Activated naive CD4-positive, alpha-beta T cell treated with anti-CD3 and anti-CD28 coated beads for 36 hours (primary cell): ENCODE results near the gene VSTM2L. TPM values are rescaled to one million over a fixed set of nuclear protein-coding genes. Genes with fewer than 3 reads are reported as not detected.

Experiments used
- CTCF ChIA-PET: fragments of 350-600 bp; sonication (Branson Sonifier 250); formaldehyde crosslinking; loops from one replicate; lab custom pipeline; 2021; ENCODE audit warnings: antibody characterized with exemption; lab: Charles Lee
- DNase-seq: peaks from one replicate; pipeline ENCODE4 v3.0.0-alpha.2; 2020
- H3K27ac Mint-ChIP-seq: one replicate; pipeline ENCODE4 v1.8.0; 2021; ENCODE audit warnings: mild to moderate bottlenecking, mixed read lengths
- H3K27me3 Mint-ChIP-seq: one replicate; pipeline ENCODE4 v1.8.0; 2021; ENCODE audit warnings: low read depth, mixed read lengths
- H3K36me3 Mint-ChIP-seq: one replicate; pipeline ENCODE4 v1.8.0; 2021; ENCODE audit warnings: low read depth, mixed read lengths
- H3K4me1 Mint-ChIP-seq: one replicate; pipeline ENCODE4 v1.8.0; 2021; ENCODE audit warnings: low read depth, mixed read lengths
- H3K4me3 Mint-ChIP-seq: one replicate; pipeline ENCODE4 v1.8.0; 2021; ENCODE audit warnings: mild to moderate bottlenecking, moderate library complexity, mixed read lengths
- H3K9me3 Mint-ChIP-seq: one replicate; pipeline ENCODE4 v1.8.0; 2021; ENCODE audit warnings: mixed read lengths
- intact Hi-C: fragments of 100-400 bp; cut with micrococcal nuclease; formaldehyde crosslinking; loops from one replicate; pipeline ENCODE4 v1.15.1; 2023
- total RNA-seq, 2 experiments: library from RNA; stranded (reverse); gene quantifications; one replicate each; pipeline ENCODE4 v1.2.3, GENCODE V29; 2021

The VSTM2L gene
- total RNA-seq, 2 experiments from 2014 or later = not detected

GRCh38 chr20:37896932-37897548 is 5.9 kb upstream of the VSTM2L start:
- peaks cover 29% of the 10 kb centered on the region for H3K27me3 Mint-ChIP-seq
- CTCF ChIA-PET = interaction anchor here (1.4 kb wide), 1 partner anchor 13 kb away, joined by 3 read pairs; no protein-coding TSS in a partner anchor
- H3K4me3 Mint-ChIP-seq = no peak overlapping the region
- peaks cover 4% of the 10 kb centered on the region for H3K4me1 Mint-ChIP-seq
- no peaks in the 10 kb centered on the region for H3K36me3 Mint-ChIP-seq
- DNase-seq = no peak
- intact Hi-C loops = loop anchor here (5.0 kb wide), 1 partner anchor 245 kb away; no protein-coding TSS in a partner anchor
- H3K27ac Mint-ChIP-seq = no peak overlapping the region
- H3K9me3 Mint-ChIP-seq = no peaks in the 10 kb centered on the region

DNA sequence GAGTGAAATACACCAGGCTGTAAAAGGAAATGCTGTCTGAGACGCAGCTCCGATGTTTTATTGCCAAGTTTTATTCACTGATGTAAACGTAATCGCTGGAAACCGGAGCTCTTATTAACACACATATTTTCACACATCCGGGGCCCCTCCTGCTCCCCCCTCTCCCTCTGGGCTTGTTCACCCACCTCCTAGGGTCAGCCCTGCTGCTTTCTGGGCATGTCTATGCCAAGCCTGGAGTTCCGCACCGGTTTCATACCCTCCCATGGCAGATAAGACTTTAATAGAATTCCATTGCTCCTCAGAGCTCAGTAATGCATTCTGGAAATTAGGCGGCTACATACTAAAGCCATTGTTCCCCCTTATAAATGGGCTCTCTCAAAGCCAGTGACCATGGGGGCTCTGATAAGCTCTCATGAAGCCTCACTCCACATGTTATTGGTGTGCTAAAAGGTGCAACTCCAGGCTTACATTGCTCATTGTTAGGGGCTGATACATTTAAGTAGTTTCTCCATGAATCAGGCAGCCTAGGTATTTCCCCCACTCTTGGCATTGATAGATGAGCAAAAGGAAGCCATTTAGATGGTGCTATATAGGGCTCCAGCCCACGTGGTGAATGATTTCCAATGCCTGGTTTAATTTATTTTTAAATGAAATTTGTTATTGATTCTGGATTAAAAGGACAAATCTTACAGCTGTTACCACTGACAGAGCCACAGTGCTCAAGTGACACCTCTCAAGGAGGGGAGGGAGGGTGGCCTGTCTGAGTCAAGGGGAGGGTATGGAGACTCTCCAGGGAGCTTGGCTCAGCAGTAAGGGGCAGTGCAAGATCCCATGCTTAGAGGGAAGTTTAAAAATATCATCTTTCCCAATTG is 4.5 kb upstream of the VSTM2L start:
- H3K36me3 Mint-ChIP-seq = no peaks in the 10 kb centered on the region
- H3K4me1 Mint-ChIP-seq = peaks cover 8% of the 10 kb centered on the region
- CTCF ChIA-PET = interaction anchor here (1.4 to 1.6 kb wide), 2 partner anchors 12 to 323 kb away, joined by 3 to 4 read pairs; no protein-coding TSS in a partner anchor
- no peaks in the 10 kb centered on the region for H3K9me3 Mint-ChIP-seq
- peak; percentile 47 for DNase-seq
- no peak overlapping the region for H3K4me3 Mint-ChIP-seq
- peaks cover 34% of the 10 kb centered on the region for H3K27me3 Mint-ChIP-seq
- H3K27ac Mint-ChIP-seq = no peak overlapping the region
- intact Hi-C loops = loop anchor here (5.0 kb wide), 1 partner anchor 246 kb away; no protein-coding TSS in a partner anchor

- Mint-ChIP-seq H3K4me3 (no peak overlapping the region), H3K27me3 (peaks cover 42% of the 10 kb centered on the region), H3K27ac (no peak overlapping the region), H3K4me1 (peaks cover 13% of the 10 kb centered on the region), H3K9me3 (no peaks in the 10 kb centered on the region), H3K36me3 (no peaks in the 10 kb centered on the region)
- intact Hi-C loops = loop anchor here (5.0 kb wide), 3 partner anchors 93 to 268 kb away; partner anchors contain the start of gene TGM2
- DNase-seq = no peak
- CTCF ChIA-PET = interaction anchor here (1.6 kb wide), 1 partner anchor 322 kb away, joined by 4 read pairs; no protein-coding TSS in a partner anchor
Measured at GRCh38 chr20:37899105-37900045, 3.6 kb upstream of the VSTM2L start.

DNA sequence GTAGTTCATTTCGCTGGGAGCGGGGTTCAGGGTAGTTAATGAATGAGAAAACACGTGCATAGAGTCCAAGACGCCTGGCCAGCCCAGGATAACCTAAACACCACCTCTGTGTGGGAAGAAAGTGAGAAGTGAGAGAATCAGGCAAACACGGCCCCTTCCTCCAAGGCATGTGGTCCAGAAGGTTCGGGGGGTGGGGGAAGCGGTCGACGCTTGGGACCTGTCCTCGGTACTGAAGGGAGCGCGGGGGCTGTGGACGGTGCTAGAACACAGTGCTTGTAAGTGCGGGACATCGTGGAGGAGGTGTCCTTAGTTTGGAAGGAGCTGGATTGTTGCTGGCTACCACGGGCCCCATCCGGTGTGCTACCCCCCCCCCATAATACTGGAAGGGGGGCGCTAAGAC is 1.7 kb upstream of the VSTM2L start:
- no peak for DNase-seq
- H3K9me3 Mint-ChIP-seq = no peaks in the 10 kb centered on the region
- H3K27ac Mint-ChIP-seq = no peak overlapping the region
- H3K36me3 Mint-ChIP-seq = no peaks in the 10 kb centered on the region
- H3K27me3 Mint-ChIP-seq = peaks cover 57% of the 10 kb centered on the region
- CTCF ChIA-PET = no interaction called here
- no peak overlapping the region for H3K4me3 Mint-ChIP-seq
- intact Hi-C loops = loop anchor here (5.0 kb wide), 2 partner anchors 91 to 266 kb away; partner anchors contain the start of gene TGM2
- peaks cover 13% of the 10 kb centered on the region for H3K4me1 Mint-ChIP-seq

- DNase-seq = peak; percentile 61
- Mint-ChIP-seq H3K27ac (no peak overlapping the region), H3K27me3 (peaks cover 62% of the 10 kb centered on the region), H3K4me3 (peak overlapping the region; percentile 26), H3K36me3 (no peaks in the 10 kb centered on the region), H3K4me1 (peaks cover 13% of the 10 kb centered on the region), H3K9me3 (no peaks in the 10 kb centered on the region)
- CTCF ChIA-PET = interaction anchor here (1.1 kb wide), 1 partner anchor 265 kb away, joined by 3 read pairs; no protein-coding TSS in a partner anchor
- intact Hi-C loops = loop anchor here (1.0 to 5.0 kb wide), 3 partner anchors 90 to 320 kb away; partner anchors contain the start of gene TGM2
Measured at GRCh38 chr20:37901654-37902503, 1.0 kb upstream of the VSTM2L start.

DNA sequence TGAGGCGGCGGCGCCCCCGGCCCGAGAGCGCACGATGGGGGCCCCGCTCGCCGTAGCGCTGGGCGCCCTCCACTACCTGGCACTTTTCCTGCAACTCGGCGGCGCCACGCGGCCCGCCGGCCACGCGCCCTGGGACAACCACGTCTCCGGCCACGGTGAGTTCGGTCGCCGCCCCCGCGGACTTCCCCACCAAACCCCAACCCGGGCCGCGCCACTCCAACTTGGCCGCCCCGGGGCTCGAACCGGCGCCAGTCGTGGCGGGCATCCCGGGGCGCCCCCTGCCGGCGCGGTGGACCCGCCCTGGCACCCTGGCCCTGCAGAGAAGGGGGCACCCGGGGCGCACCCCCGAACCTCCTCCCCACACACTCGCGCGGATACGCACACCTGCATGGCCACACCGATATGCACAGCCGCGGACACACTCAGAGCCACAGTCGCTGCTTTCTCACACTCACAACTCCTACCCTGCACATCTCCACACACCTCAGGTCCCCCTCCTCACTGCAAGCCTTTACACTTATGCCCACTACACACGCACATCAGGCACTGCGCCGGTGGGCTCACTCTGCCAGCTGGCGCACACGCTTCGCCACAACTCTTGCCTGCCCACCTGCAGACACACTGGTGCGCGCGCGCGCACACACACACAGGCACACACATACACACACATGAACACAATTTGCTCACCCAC is 535 bp downstream of the VSTM2L start:
- CTCF ChIA-PET = no interaction called here
- peak overlapping the region; percentile 68 for H3K4me3 Mint-ChIP-seq
- H3K4me1 Mint-ChIP-seq = peaks cover 10% of the 10 kb centered on the region
- peaks cover 74% of the 10 kb centered on the region for H3K27me3 Mint-ChIP-seq
- no peaks in the 10 kb centered on the region for H3K9me3 Mint-ChIP-seq
- no peak for DNase-seq
- no peak overlapping the region for H3K27ac Mint-ChIP-seq
- H3K36me3 Mint-ChIP-seq = no peaks in the 10 kb centered on the region
- intact Hi-C loops = loop anchor here (5.0 kb wide), 2 partner anchors 89 to 264 kb away; partner anchors contain the start of gene TGM2

- Mint-ChIP-seq H3K27ac (no peak overlapping the region), H3K27me3 (peaks cover 75% of the 10 kb centered on the region), H3K4me1 (peaks cover 9% of the 10 kb centered on the region), H3K36me3 (no peaks in the 10 kb centered on the region), H3K9me3 (no peaks in the 10 kb centered on the region), H3K4me3 (peak overlapping the region; percentile 68)
- CTCF ChIA-PET = no interaction called here
- no peak for DNase-seq
- intact Hi-C loops = loop anchor here (5.0 kb wide), 2 partner anchors 88 to 263 kb away; partner anchors contain the start of gene TGM2
Measured at GRCh38 chr20:37904008-37904642, 1.2 kb downstream of the VSTM2L start.

GRCh38 chr20:37904845-37905373 is 2.0 kb downstream of the VSTM2L start:
- CTCF ChIA-PET = no interaction called here
- Mint-ChIP-seq H3K36me3 (no peaks in the 10 kb centered on the region), H3K9me3 (no peaks in the 10 kb centered on the region), H3K4me1 (peaks cover 9% of the 10 kb centered on the region), H3K27ac (no peak overlapping the region), H3K27me3 (peaks cover 69% of the 10 kb centered on the region), H3K4me3 (no peak overlapping the region)
- intact Hi-C loops = loop anchor here (5.0 kb wide), 2 partner anchors 87 to 262 kb away; partner anchors contain the start of gene TGM2
- DNase-seq = no peak

DNA sequence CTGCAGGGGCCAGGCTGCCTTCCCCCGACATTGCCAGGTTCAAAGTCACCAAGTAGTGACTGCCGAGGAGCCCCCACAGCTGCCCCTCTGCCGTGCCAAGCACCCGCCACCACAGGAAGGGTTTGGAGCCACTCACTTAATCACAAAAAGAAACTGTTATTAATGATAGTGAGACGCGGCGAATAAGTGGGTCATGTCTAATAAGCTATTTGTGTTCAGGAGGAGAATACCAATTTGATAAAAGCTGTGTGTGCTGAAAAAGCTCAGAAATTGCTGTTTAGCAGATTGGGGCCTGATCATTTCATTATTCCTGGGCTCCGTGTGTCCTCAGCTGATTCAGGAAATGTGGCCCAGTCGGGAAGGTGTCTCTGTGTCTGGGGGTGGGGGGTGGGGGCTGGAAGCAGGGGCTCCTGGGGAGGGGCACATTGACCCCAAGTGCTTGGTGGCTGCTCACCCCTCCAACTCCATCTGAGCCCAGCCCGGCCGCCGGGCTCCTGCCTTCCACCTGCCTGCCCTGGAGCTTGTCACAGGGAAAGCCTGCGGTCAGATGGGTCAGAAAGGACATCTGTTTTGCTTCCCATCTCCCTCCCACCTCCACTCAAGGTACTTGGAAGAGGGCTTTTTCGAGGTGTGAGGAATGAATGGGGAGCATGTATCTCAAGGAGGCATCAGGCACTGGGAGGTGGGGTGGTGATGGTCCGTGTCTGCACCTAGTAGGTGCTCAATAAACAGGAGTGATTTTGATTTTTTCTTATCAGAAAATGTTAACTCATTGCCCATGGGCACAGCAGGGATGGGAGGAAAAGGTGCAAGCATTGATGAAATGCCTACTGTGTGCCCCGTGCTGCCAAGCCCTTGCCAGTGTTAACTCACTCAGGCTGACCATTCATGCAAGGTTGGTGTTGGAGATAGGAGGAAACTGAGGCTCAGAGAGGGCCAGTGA is 3.0 kb downstream of the VSTM2L start:
- H3K27me3 Mint-ChIP-seq = peaks cover 60% of the 10 kb centered on the region

More for the DNA sequence above, 3.0 kb downstream of the VSTM2L start:
- H3K4me1 Mint-ChIP-seq = peaks cover 9% of the 10 kb centered on the region
- no peak overlapping the region for H3K27ac Mint-ChIP-seq
- intact Hi-C loops = no loop called here
- no peak overlapping the region for H3K4me3 Mint-ChIP-seq
- CTCF ChIA-PET = no interaction called here
- no peaks in the 10 kb centered on the region for H3K9me3 Mint-ChIP-seq
- no peaks in the 10 kb centered on the region for H3K36me3 Mint-ChIP-seq
- no peak for DNase-seq
